Esophagus squamous epithelium (tissue), 5 donors: ENCODE data around the gene ALG8. TPM values are rescaled to one million over a fixed set of nuclear protein-coding genes. Genes with fewer than 3 reads are reported as not detected.

Experiments
- DNase-seq: peaks from one replicate; lab custom pipeline; 2025; lab: John Stamatoyannopoulos, UW
- H3K27ac ChIP-seq, 4 donors: fragments of 200-600 bp; sonication (generic); one replicate each; pipeline ENCODE4 v1.5.1; 2016 to 2019; ENCODE audit warnings: mild to moderate bottlenecking in 1 of 4
- H3K27me3 ChIP-seq, 4 donors: fragments of 200-600 bp; sonication (generic); 1 replicate in 3 of 4; 2 replicates in 1 of 4; pipeline versions ENCODE4 v1.5.1 to v1.6.0; 2017 to 2021; ENCODE audit warnings: antibody characterized with exemption in 1 of 4
- H3K36me3 ChIP-seq, 3 donors: fragments of 200-600 bp; sonication (generic); one replicate each; pipeline ENCODE4 v1.5.1; 2016 to 2019
- H3K4me1 ChIP-seq, 3 donors: fragments of 200-600 bp; sonication (generic); one replicate each; pipeline ENCODE4 v1.5.1; 2017 to 2019
- H3K4me3 ChIP-seq, 4 donors: fragments of 200-600 bp; sonication (generic); 1 replicate in 3 of 4; 2 replicates in 1 of 4; pipeline ENCODE4 v1.5.1; 2016 to 2019; ENCODE audit warnings: mild to moderate bottlenecking in 2 of 4, moderate library complexity in 1 of 4
- H3K9me3 ChIP-seq, 3 donors: fragments of 200-600 bp; sonication (generic); one replicate each; pipeline ENCODE4 v1.5.1; 2016 to 2019
- CTCF ChIP-seq, 6 experiments: fragments of 450-650 bp in 4 of 6; fragments of 200-600 bp in 2 of 6; sonication (generic) in 2 of 6; IDR thresholded peaks; one replicate each; pipeline ENCODE4 v1.5.1; 2016 to 2019; ENCODE audit warnings: antibody characterized with exemption in 6 of 6, mild to moderate bottlenecking in 4 of 6, moderate library complexity in 4 of 6
- POLR2A ChIP-seq, 4 donors: fragments of 450-650 bp; IDR thresholded peaks; one replicate each; pipeline ENCODE4 v1.6.1; 2017; ENCODE audit warnings: antibody characterized with exemption in 4 of 4, mild to moderate bottlenecking in 4 of 4, moderate library complexity in 3 of 4
- WGBS, 2 donors: methylation state at CpG; one replicate each; pipeline ENCODE4 v1.1.5; 2018; 5-methylcytosine and 5-hydroxymethylcytosine counted together
- intact Hi-C: fragments of 100-400 bp; cut with DNase I; formaldehyde crosslinking; loops from one replicate; pipeline ENCODE4 v1.15.0; 2022
- total RNA-seq, 4 donors: library from RNA; depleted of rRNA; stranded (reverse); fragments of >200 nt; gene quantifications; one replicate each; pipeline ENCODE4 v1.1.0, GENCODE V29; 2016
- donor health status: DM: yes; HTN: yes; CAD: no.

Gene ALG8
- total RNA-seq, 4 donors from 2014 or later, result 13.9 to 30.5 (median 27.3) TPM

GRCh38 chr11:78160557-78160956, 21.1 kb upstream of the ALG8 start:
- H3K36me3 ChIP-seq, result no peaks in the 10 kb centered on the region
- intact Hi-C loops, result no loop called here
- no peak for DNase-seq
- no peak overlapping the region for H3K27ac ChIP-seq
- H3K27me3 ChIP-seq, result no peaks in the 10 kb centered on the region
- TF ChIP-seq CTCF (IDR thresholded peaks at IDR 0.05) (no peak), POLR2A (IDR thresholded peaks at IDR 0.05) (no peak)
- H3K4me3 ChIP-seq, result no peak overlapping the region
- H3K4me1 ChIP-seq, result peaks cover 0 to 18% (median 0%) of the 10 kb centered on the region in 3 donors
- H3K9me3 ChIP-seq, result no peaks in the 10 kb centered on the region
- 81 to 92% methylated on average over 1 of the region's 1 CpG for WGBS, 2 donors

- intact Hi-C loops, result no loop called here
Measured at GRCh38 chr11:78158987-78159652, 19.7 kb upstream of the ALG8 start.

GRCh38 chr11:78156127-78156844, 16.9 kb upstream of the ALG8 start:
- Histone ChIP-seq H3K4me1 (peaks cover 0 to 6% (median 0%) of the 10 kb centered on the region in 3 donors), H3K36me3 (no peaks in the 10 kb centered on the region), H3K27me3 (no peaks in the 10 kb centered on the region), H3K9me3 (no peaks in the 10 kb centered on the region), H3K4me3 (no peak overlapping the region), H3K27ac (no peak overlapping the region)
- DNase-seq, result no peak
- 71 to 73% methylated on average over 5 to 6 of the region's 6 CpGs for WGBS, 2 donors
- TF ChIP-seq POLR2A (IDR thresholded peaks at IDR 0.05) (no peak), CTCF (IDR thresholded peaks at IDR 0.05) (no peak)
- intact Hi-C loops, result no loop called here

More at GRCh38 chr11:78158987-78159652, 19.7 kb upstream of the ALG8 start:
- H3K36me3 ChIP-seq, result no peaks in the 10 kb centered on the region
- no peak overlapping the region for H3K4me3 ChIP-seq
- no peak for TF ChIP-seq POLR2A (IDR thresholded peaks at IDR 0.05)
- no peak for TF ChIP-seq CTCF (IDR thresholded peaks at IDR 0.05)
- no peaks in the 10 kb centered on the region for H3K27me3 ChIP-seq
- H3K4me1 ChIP-seq, result peaks cover 0 to 18% (median 0%) of the 10 kb centered on the region in 3 donors
- H3K27ac ChIP-seq, result peak overlapping the region in 3 of 4 donors; percentile 9 to 57 (median 50)
- no peak for DNase-seq
- H3K9me3 ChIP-seq, result no peaks in the 10 kb centered on the region
- WGBS, 2 donors, result 45 to 47% methylated on average over 6 of the region's 6 CpGs

- H3K27me3 ChIP-seq, result no peaks in the 10 kb centered on the region
- no peak overlapping the region for H3K27ac ChIP-seq
- H3K9me3 ChIP-seq, result no peaks in the 10 kb centered on the region
- no peak for DNase-seq
- H3K4me1 ChIP-seq, result peaks cover 0 to 17% (median 0%) of the 10 kb centered on the region in 3 donors
- H3K36me3 ChIP-seq, result no peaks in the 10 kb centered on the region
- intact Hi-C loops, result no loop called here
- H3K4me3 ChIP-seq, result no peak overlapping the region
- TF ChIP-seq POLR2A (IDR thresholded peaks at IDR 0.05), result no peak
- no peak for TF ChIP-seq CTCF (IDR thresholded peaks at IDR 0.05)
Measured at GRCh38 chr11:78151804-78152203, 12.4 kb upstream of the ALG8 start.

- peaks cover 0 to 18% (median 0%) of the 10 kb centered on the region in 3 donors for H3K4me1 ChIP-seq
- intact Hi-C loops, result no loop called here
- H3K27ac ChIP-seq, result no peak overlapping the region
- H3K4me3 ChIP-seq, result no peak overlapping the region
- H3K9me3 ChIP-seq, result no peaks in the 10 kb centered on the region
- TF ChIP-seq CTCF (IDR thresholded peaks at IDR 0.05) (no peak), POLR2A (IDR thresholded peaks at IDR 0.05) (no peak)
- no peaks in the 10 kb centered on the region for H3K27me3 ChIP-seq
- DNase-seq, result no peak
- H3K36me3 ChIP-seq, result no peaks in the 10 kb centered on the region
Measured at GRCh38 chr11:78150754-78151153, 11.3 kb upstream of the ALG8 start.
